HG03280 (cell line): Measurements from ENCODE around the gene DPP3.
A peak's percentile ranks its signal among the peaks of the same experiment; 100 is the strongest.

ENCODE experiments used
- ATAC-seq: cut with Tn5 transposase; IDR thresholded peaks from one replicate; pipeline ENCODE4 v1.9.1; 2021; ENCODE audit warnings: mild to moderate bottlenecking, moderate library complexity; ENCODE audit not compliant: unreplicated experiment

The DPP3 gene

DNA sequence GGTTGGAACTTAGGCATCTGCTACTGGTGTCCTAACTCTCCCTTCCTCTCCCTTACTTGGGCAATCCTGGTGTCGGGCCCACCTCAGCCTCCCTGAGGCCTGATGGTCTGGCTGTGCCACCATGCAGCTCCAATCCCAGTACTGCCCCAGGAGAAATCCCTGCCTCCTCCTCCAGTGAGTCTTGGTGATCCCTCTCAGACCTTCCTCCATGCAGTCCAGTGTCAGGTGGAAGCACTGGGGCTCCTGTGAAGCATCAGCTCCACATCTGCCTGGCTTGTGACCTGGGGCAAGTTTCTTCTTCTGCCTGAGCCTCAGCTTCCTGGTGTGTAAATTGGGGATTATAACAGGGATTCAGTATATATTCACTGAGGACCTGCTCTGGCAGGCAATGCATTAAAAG lies 15.3 kb upstream of the DPP3 start:
- no peak for ATAC-seq

DNA sequence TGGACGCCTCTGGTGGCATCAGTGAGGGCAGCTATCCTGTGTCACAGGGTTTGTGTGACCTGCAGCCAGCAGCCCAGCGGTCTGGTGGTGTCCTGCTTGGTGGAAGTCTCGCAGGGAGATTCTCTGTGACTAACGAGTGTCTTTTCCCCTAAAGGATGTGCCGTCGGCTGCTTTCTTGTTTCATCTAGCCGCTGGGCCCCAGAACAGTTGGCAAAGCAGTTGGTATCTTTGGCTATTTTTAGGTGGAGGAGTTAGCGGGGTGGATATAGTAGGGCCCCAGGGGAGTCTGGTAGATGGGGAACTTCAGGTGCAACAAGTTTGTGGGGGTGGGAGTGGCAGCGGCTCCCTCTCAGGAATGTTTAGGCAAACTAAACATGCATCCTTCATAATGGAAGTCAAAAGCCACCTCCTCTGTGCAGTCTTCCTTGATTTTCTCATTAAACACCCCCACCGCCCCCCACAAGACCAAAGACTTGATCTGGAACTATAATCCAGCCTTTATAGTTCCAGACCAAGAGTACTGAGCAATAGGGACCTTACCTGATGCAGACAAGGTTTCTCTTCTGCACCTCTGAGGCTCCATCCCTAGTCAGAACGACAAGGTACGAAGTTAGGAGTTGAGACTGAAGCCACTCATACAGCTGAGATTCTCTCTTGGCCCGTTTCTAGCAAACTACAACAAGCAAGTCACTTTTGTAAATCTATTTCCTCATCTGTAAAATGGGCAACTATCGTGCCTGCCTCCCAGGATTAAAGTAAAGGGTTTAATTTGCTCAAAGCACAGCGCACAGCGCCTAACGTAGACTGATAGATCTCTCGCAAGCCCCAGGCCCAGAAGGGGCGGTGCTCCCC lies 14.6 kb upstream of the DPP3 start:
- ATAC-seq, result no peak

DNA sequence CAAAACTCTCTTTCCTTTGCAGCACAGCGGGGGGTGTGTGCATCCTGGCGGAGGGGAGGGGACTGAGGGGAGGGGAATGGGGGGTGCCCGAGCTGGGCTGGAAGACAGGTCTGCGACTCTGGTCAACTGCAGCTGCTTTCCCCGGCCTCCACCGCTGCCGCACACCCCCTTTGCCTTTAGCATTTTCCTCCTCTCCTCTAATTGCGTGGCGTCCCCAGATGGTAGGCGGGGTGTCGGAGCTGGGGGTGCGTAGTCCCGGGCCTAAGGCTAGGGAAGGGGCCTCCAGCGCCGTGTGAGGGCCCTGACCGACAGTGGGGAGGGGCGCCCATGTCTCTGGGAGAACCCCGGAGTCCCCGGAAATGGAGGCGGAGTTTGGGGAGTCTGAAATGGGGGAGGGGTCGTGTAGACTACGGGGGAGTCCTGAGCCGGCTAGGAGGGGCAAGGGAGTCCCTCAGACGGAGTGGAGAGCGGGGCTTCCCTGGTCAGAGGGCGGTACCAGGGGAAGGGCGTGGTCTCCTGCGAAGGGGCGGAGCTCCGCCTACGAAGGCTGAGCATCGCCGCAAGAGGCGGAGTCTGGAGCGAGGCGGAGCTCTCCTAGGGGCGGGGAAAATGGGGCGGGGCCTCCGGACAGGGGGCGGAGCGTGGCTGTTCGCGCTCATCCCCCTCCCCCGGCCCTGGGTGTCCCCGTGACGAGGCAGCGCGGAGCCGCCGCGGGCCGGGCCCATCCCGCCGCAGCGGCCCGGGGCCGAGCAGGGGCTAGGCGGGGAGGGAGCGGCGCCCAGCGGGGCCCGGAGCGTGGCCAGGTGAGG lies 13.8 kb upstream of the DPP3 start, which contains the start of gene PELI3:
TSS of gene PELI3 (plus strand) at position 681 of the 809 bp plus-strand sequence. CDS start 1,224 bp downstream, outside the sequence.
- peak; percentile 86 for ATAC-seq

DNA sequence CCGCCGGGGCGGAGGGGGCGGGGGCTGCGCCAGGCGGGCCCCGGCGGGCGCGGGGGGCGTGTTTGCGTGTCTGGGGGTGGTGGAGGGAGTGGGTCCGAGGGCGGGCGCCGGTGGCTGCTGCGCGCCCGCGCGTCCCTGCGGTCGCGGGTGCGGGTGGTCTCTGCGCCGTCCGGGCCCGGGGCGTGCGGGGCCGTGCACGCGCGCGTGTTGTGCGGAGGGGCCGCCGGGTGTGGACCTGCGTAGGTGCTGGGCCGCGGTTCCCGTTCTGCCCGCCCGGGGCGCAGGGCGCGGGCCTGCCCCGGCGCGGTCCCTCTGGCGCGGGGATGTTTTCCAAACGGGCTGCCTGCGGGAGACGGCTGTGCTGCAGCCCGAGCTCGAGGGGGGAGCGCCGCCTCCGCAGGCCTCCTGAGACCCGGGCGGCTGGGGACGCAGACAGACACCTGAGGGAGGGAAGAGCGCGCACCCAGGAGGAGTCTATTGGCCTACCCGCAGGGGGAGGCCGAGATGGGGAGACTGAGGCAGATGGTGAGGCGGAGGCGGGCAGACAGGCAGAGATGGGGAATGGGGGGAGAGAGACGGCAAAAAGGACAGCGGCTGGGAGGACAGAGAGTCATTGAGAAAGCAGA lies 13.1 kb upstream of the DPP3 start:
- peak; percentile 20 for ATAC-seq

DNA sequence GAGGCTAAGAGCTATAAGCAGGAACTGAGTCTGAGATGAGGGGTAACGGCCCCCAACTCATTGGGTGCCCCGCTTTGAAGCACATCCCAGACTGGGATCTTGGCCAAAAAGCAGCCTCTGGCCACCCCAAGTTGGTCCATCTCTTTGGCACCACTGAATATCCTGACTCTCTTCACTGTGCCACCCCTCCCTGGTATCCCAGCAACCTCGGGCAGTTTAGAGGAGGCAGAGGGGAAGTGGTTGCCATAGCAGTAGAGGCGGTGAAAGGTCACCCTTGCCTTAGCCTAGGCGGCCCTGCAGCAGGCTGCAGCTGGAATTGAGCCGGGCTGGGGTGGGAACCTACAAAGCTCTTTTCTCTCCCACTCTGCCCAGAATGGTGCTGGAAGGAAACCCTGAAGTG lies 12.5 kb upstream of the DPP3 start:
- no peak for ATAC-seq

DNA sequence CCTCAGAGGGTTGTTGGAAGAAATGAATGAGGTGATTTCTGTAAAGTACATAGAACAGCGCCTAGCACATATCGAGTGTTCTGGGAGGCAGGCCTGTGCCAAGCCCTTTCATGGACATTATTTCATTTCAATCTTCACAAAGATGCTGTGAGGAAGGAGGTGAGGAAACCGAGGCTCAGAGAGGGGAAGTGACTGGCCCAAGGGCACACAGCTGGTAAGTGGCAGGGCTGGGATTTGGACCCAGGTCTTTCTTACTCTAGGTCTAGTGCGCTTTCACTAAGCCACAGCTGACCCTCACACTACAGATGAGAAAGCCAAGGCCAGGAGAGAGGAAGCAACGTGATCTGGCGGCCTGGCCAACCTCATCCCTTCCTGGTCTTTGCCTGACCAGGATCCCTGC lies 11.5 kb upstream of the DPP3 start:
- ATAC-seq, result no peak

DNA sequence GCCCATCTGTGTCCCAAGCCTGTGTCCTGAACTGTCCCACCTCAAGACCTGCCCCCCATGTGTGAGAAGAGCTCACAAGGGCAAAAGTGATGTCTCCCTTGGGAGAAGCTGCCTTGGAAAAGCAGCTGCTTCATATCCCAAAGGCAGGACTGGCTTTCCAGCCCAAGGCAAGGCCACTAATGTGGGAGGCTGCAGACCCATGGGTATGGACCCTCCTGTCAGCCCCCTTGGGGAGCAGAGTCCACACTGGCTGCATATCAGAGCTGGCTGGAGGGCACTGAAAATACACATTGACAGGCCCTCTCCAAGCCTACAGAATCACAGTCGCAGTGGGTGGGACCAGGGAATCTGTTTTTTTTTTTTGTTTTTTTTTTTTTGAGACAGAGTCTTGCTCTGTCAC lies 10.8 kb upstream of the DPP3 start:
- no peak for ATAC-seq

DNA sequence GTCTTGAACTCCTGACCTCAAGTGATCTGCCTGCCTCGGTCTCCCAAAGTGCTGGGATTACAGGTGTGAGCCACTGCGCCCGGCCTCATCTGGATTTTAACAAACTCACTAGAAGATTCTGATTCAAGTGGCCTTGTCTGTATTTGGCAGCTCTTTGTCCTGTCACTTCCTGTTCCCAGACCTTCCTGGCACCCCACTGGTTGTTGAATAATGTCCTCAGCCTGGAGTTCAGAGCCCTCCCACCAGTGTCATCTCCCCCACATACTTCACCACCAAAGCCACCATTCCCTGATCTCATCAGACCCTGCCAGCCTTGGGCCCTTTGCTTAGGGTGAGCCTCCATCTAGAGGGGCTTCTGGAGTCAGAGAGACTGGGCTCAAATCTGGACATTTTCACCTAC lies 10.2 kb upstream of the DPP3 start:
- ATAC-seq, result no peak

DNA sequence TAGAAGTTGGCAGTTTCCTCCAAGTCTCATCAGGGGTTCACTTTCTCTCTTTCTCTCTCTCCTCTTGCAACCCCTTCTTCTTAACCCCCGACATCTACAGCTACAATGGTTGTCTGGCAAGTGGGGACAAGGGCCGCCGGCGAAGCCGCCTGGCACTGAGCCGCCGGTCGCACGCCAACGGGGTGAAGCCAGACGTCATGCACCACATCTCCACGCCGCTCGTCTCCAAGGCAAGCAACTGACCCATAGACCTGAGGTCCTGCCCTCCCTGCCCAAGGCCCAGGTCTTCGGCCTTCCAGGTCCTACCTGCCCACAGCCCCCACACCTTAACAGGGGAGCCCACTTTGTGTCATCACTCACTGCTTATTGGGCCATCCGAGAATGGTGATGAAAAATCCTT lies 9.1 kb upstream of the DPP3 start:
- ATAC-seq, result no peak

DNA sequence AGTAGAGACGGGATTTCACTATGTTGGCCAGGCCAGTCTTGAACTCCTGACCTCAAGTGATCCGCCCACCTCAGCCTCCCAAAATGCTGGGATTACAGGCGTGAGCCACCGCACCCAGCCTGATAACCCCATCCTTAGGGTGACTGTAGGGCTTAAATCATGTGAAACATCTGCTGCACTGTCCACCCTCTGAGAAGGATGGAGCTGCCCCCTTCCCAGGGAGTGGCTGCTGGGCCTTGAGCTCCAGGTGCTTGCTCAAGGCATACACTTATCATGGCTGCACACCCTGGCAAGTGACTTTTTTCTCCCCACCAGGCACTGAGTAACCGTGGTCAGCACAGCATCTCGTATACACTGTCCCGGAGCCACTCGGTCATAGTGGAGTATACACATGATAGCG lies 8.2 kb upstream of the DPP3 start:
- no peak for ATAC-seq

DNA sequence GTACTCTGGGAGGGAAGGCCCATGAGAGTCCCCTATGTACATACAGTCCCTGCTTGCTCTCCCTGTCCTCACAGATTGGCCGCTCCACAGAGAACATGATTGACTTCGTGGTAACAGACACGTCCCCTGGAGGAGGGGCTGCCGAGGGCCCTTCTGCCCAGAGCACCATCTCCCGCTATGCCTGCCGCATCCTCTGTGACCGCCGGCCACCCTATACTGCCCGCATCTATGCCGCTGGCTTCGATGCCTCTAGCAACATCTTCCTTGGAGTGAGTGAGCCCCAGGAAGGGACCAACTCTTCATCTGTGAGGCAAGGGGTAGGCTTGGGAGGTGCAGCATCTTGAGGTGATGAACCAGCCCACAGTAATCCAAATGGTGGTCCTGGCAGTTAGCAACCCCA lies 7.1 kb upstream of the DPP3 start:
- ATAC-seq, result no peak

DNA sequence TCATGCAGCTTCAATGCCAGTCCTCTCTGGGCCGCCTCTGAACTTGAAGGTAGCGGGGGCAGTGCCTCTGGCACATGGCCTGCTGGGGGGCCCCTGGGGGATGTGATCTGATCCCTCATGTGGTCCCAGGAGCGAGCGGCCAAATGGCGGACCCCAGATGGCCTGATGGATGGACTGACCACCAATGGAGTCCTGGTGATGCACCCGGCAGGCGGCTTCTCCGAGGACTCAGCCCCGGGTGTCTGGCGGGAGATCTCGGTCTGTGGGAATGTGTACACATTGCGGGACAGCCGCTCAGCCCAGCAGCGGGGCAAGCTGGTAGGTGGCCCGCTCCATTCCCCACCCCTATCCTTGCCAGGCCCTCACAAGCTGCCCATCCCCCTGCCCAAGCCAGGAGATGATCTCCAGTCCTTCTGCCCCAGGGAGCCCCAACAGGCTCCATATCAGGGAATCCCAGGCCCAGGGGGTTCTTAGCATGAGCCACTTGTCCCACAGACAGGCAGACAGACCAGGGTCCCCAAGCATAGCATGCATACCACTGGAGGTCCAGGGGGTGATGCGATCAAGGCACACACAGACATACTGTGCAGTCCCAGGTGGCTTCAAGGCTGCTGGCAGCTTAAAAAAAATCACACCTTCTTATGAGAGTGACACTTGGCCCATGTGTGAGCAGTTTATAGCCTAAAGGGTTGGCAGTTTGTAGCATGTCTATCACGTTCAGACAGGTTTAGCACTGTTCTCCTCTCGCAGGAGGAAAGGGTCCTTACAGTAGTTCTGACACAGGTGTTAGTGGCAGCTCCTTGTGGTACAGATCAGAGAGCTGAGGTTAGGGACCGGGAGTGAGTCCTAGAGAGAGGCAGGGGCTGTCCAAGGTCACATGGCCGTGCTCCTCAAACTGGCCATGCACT lies 6.4 kb upstream of the DPP3 start:
- no peak for ATAC-seq

DNA sequence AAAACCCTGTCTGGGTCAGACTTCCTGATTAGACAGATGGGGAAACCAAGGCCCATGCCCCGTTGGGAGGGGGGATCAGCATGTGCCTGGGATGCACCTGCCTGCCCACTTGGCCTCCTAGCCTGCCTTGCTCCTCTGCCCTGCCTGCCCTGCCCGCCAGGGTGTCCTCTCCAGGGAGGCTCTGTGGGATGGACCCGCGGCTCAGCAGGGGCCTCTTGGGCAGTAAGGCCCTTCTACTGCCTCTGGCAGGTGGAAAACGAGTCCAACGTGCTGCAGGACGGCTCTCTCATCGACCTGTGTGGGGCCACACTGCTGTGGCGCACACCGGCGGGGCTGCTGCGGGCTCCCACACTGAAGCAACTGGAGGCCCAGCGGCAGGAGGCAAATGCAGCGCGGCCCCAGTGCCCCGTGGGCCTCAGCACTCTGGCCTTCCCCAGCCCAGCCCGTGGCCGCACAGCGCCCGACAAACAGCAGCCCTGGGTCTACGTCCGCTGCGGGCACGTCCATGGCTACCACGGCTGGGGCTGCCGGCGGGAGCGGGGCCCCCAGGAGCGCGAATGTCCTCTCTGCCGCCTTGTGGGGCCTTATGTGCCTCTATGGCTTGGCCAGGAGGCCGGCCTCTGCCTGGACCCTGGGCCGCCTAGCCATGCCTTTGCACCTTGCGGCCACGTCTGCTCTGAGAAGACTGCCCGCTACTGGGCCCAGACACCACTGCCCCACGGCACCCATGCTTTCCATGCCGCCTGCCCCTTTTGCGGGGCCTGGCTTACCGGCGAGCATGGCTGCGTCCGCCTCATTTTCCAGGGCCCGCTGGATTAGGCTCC lies 4.7 kb upstream of the DPP3 start:
- ATAC-seq, result no peak

DNA sequence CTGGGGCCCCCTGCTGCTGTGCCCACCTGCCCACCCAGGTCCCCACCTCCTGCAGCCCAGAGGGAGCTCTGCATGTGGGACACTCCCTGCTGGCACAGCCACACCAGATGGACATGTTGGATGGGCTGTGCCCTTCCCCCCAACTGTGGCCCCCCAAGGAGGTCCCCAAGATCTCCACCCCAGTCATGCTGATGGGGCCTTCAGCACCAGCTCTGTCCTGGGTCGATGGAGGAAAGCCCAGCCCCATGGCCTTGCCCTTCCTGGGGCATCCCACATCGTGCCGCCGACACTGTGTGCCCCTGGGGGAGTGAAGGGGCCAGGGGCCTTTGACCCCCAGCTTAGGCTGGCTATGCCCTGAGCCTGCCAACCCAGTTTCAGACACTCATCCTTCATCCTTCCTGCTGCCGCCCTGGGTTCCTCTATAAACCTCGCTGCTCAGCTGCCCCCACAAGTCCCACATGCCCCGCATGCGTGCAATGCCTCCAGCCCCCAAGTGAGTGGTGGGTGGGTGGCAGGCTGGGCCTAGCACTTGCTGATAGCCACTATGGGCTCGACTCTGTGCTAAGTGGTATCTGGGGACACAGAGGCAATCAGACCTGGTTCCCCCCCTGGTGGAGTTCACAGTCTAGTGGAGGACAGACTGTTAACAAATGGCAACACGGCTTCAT lies 3.9 kb upstream of the DPP3 start:
- no peak for ATAC-seq

DNA sequence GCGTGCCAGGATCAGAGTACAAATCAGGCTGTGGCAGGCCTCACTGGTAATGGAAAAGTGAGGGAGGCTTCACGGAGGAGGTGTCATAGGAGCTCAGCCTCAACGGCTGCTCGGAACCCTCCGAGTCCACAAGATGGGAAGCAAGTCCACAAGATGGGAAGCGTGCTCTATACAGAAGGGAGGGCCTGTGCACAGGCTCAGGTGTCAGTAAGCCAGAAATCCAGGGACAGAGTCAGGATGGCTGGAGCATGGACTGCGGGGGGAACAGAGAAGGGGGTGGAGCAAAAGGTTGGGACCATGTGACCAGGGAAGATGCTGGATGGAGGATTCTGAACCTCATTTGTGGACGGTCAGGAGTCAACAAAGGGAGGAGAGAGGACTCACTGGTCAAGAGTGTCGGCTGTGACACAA lies 3.4 kb upstream of the DPP3 start:
- no peak for ATAC-seq

DNA sequence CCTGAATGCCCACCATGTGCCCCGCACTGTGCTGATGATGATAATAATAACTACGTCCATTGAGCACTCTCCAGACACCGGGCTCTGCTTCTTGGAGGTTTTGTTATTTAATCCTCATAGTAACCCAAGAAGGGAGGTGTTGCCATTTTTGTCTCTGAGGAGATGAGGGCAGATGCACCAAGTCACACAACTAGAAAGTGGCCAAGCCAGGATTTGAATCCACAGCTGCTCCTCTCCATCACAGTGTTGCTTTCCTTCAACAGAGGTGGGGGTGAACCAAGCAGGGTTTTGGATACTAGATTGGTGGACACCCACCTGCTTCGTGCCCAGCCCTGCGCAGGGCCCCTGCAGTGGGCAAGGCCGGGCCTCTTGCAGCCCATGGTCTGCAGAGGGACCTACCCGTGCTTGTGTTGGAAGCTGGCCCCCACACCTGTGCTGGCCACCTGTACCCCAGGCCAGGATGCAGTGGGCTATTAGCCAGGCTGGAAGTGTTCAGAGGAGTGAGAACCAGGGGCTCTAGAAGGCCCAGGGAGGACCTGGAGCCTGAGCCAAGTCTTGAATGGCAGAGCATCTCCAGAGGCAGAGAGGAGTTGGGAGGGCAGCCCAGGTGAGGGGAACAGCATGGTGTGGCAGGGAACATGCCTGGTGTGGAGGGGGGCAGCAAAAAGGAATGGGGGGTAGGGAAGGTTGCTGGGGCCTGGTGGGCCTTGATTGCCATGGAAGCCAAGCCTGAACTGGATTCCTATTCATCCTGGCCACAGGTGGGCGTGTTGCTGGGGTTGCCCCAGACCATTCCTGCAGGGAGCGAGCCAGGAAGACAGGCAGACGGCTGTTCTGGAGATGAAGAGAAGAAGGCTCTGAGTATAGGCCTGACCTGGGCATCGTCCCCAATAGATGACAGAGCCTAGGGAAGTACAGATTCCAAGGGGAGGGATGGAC lies 2.7 kb upstream of the DPP3 start:
- ATAC-seq, result no peak

DNA sequence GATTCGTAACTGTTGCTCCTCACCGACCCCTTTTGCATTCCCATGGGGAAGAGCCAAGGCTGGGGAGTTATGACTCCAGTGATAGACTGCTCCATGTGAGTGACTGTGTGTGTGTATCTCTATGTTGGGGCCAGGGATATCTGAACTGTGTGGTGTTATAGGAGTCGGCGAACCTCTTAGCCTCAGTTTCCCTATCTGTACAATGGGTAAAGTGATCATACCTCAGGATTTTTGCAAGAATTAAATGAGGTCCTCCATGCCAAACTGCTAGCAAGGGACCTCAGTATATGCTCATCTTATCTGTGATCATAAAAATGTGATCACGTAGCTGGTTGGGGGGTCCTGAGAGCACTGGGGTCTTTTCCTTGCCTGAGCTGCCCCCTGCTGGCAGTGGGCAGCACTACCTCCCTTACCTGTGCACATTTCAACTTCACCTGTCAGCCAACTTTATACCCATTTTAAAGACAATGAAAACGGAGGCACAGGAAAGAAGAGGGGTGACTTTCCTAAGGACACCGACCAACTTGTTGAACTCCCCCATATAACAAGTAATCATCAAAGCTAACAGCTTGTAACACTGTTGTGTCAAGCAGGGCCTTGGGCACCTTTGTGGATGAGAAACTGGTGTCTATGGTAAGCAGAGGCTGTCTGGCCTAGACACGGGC lies 1.4 kb upstream of the DPP3 start:
- ATAC-seq, result no peak
